ENCODE results near the gene COL19A1.

The COL19A1 gene

GRCh38 chr6:70072540-70073179 lies 206.3 kb downstream of the COL19A1 start:
- DNase-seq, result no peak

- no peak for DNase-seq
Observed at GRCh38 chr6:70073637-70074036, 207.3 kb downstream of the COL19A1 start.

- DNase-seq, result no peak
Observed at GRCh38 chr6:70079241-70079640, 212.9 kb downstream of the COL19A1 start.

- no peak for DNase-seq
Observed at GRCh38 chr6:70080443-70081070, 214.2 kb downstream of the COL19A1 start.

DNA sequence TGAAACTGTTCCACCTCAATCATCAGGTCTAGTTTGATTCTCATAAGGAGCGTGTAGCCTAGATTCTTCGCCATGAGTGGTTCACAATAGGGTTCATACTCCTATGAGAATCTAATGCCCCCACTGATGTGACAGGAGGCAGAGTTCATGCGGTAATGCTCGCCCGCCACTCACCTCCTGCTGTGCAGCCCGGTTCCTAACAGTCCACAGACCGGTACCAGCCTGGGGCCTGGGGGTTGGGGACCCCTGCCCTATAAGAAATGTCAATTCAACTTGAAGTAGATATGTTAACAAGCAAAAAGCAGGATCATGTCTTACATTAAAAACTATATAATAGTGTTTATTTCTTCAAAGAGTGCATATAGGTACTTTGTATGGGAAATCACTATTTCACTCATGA lies 216.5 kb downstream of the COL19A1 start:
- DNase-seq, result no peak

GRCh38 chr6:70086806-70087205 lies 220.4 kb downstream of the COL19A1 start:
- DNase-seq, result no peak

DNA sequence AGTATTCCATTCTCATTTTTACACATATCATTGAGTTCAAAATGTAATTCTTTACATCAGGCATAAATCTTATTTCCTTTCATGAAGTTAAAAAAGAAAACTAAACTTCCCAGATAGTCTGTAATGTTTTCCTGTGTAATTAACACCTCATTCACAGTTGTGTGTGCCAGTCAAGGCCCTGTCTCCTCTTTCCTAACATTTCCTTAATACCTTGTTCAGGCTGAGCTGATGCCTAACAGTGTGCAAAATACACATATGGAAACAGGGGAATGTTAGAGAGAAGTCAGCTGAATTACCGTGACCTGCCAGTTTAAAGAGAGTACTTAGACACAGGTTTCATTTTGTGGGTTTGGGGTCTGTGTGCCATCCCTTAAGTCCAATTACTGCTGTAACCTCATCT lies 227.8 kb downstream of the COL19A1 start:
- no peak for DNase-seq

DNA sequence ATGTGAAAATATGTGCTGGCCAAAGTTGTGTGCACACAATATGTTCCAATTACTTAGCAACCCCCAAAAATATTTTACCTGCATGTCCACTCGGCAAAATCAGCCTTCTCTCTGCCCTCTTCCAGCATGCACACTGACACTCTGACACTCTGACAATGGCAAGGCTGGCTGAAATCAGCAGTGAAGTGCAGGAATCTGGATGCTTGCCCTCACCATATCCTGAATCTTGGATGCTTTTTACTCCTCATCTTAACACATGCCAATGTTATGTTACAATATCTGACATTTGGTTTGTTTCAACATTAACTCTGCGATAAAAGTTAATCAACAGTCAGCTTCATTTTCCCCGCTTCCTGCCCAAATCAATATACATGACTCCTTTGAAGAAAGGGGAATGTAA lies 233.4 kb downstream of the COL19A1 start:
- DNase-seq, result no peak

DNA sequence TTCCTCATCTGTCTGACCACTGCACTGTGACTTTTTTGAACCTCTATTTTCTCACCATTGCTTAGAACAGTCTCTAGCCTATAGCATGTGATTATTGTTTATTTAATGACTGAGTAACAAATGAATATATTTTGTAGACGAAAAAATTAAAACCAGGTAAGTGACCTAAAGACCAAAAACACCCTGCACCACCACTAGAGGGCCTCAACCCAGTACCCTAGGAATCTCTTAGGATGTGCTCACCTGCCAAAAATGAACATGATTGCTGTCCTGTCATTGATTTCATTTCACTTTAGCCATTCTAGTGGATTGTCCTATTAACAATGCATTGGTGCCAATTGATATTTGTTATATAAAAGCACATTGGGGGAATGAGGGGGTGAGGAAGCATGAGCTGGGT lies 237.4 kb downstream of the COL19A1 start:
- no peak for DNase-seq

GRCh38 chr6:70107852-70108629 lies 241.7 kb downstream of the COL19A1 start:
- DNase-seq, result no peak

GRCh38 chr6:70110126-70111022 lies 244.0 kb downstream of the COL19A1 start:
- no peak for DNase-seq

- DNase-seq, result no peak
Observed at GRCh38 chr6:70111737-70112136, 245.4 kb downstream of the COL19A1 start.

DNA sequence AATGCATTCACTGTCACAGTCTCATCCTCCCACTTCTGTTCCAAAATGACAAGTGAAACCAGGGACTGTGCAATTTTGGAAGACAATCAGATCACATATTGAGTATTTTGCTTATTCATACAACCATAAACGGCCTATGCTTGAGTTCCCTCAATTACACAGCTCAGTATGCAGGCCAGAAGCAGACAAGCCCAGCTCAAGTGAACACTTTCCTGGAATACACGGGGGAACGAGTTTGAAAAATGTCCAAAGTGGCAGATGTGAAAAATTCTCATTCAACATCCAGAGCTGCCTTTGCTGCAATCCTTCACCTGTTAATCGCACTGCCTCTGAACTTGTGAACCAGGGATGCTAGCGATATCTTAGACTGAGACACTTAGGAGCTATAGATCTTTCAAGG lies 246.4 kb downstream of the COL19A1 start:
- no peak for DNase-seq

- no peak for DNase-seq
Observed at GRCh38 chr6:70113171-70113570, 246.8 kb downstream of the COL19A1 start.

GRCh38 chr6:70118670-70119069 lies 252.3 kb downstream of the COL19A1 start:
- DNase-seq, result no peak

DNA sequence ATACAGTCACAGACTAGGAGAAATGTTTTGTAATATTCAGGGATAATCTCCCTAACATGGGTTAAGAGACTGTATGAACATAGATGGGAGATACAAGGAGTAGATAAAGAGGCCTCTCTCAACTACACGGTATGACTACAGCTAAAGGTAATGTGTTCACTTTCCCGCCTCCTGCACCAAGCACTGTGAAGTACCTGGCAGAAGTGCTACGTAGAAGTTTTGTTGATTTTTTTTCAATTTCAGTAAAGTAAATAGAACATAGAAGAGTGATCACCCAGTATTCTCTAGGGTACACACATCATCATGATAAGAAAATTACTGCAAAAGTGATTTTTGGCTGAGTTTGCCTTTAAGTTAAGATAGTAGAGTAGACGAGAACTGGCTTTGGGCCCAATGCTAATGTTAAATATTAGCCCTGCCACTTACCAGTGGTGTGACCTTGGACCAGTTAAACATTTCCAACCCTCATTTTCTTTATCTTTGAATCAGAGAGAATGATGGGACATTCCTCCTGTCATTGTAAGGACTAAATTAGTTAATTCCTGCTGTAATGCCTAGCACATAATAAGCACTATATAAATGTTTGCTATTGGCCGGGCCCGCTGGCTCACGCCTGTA lies 253.0 kb downstream of the COL19A1 start:
- DNase-seq, result no peak

GRCh38 chr6:70124443-70124842 lies 258.1 kb downstream of the COL19A1 start:
- DNase-seq, result no peak

DNA sequence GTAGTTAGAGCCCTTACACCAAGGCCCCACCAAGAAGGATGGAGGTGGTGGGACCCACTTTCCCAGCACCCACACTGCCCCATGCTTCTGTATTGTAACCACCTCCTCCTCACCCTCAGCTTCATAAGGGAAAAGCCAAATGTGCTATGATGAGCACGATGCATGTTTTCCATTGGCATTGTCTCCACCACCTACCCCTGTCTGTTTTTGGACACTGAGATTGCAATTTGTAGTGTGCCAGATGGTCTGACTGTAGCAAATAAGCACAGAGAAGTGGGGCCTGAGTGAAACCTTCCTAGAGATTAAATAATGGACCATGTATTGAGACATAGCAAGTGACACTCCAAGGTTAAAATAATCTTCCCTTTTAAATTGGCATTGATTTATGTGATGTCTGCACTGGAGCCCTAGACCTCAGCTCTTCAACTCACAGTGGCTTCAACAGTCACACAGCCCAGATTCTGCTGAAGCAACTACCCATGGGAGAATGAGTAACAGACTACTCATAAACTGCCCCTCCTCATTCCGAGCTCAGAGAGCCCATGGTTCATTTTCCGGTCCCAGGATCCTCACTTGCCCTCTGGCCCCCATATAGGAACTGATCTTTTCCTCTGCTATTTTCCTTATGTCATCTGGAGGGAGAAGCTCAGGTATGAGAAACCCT lies 258.7 kb downstream of the COL19A1 start:
- DNase-seq, result no peak

- DNase-seq, result no peak
Observed at GRCh38 chr6:70125602-70126001, 259.2 kb downstream of the COL19A1 start.

DNA sequence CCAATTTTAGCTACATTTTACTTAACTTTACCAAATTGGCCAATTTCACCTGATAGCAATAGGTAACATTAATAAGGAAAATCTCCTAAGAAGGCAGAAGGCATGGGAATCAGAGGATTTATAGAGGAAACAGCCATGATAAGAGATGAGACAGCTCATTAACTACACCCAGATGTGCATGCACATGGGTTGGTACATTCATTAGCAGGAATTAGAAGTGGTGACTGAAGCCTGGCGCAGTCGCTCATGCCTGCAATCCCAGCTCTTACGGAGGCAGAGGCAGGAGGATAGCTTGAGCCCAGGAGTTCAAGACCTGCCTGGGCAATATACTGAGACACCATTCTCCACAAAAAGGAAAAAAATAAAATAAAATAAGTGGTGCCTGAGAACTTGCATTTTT lies 263.0 kb downstream of the COL19A1 start:
- DNase-seq, result no peak

DNA sequence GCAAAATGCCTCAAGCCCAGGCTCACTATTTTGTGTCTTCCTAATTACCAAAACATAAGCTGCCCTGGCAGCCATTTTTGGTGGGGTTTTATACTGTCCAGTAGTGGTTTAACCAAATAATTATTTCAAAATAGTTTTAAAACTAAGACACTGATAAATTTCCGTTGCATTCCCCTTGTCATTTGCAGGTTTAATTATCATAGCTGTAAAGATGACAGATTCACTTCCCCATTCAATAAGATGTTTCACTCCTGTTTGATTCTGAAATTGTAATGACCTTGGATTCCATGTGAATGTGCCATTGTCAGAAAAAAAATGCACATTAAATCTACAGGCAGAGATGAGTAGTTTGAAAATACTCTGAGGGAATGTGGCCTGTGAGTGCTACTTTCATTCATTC lies 264.5 kb downstream of the COL19A1 start:
- no peak for DNase-seq

DNA sequence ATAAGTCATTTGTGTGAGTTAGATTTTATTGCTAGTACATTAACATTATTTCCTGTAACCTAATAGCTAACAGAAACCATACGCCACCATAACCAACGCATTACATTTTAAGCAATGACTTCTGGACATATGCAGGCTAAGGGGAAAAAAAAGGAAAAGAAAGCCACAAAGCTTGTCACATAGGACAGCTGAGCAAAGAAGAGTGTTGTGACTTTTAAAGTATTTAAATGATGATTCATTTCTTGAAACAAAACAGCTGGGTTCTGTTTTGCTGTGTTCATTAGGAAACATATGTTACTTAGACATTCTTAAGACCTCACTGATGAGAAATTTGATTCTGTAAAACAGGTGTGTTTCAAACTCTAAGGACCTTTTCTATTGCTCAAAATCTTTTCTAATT lies 265.2 kb downstream of the COL19A1 start:
- no peak for DNase-seq

Data from cortex of kidney (tissue), 1 donor.